HG02588 (cell line): ENCODE measurements around the gene SLX4IP.
A peak's percentile ranks its signal among the peaks of the same experiment; 100 is the strongest.

Experiments used
- ATAC-seq: cut with Tn5 transposase; IDR thresholded peaks from one replicate; pipeline ENCODE4 v1.9.1; 2021; ENCODE audit warnings: mild to moderate bottlenecking, moderate library complexity; ENCODE audit not compliant: unreplicated experiment

The SLX4IP gene

GRCh38 chr20:10492065-10492464 lies 57.0 kb downstream of the SLX4IP start:
- no peak for ATAC-seq

GRCh38 chr20:10492844-10493243 lies 57.7 kb downstream of the SLX4IP start:
- ATAC-seq, result no peak

- no peak for ATAC-seq
These were observed 60.1 kb downstream of the SLX4IP start for GRCh38 chr20:10495173-10495572.

GRCh38 chr20:10496465-10496864 lies 61.4 kb downstream of the SLX4IP start:
- no peak for ATAC-seq

GRCh38 chr20:10497283-10497682 lies 62.2 kb downstream of the SLX4IP start:
- ATAC-seq, result no peak

GRCh38 chr20:10497791-10498190 lies 62.7 kb downstream of the SLX4IP start:
- no peak for ATAC-seq

GRCh38 chr20:10498200-10498599 lies 63.1 kb downstream of the SLX4IP start:
- no peak for ATAC-seq

GRCh38 chr20:10501402-10501801 lies 66.3 kb downstream of the SLX4IP start:
- ATAC-seq, result no peak

GRCh38 chr20:10502098-10502526 lies 67.0 kb downstream of the SLX4IP start:
- ATAC-seq, result no peak

- no peak for ATAC-seq
These were observed 69.5 kb downstream of the SLX4IP start for GRCh38 chr20:10504608-10504993.

GRCh38 chr20:10504994-10505730 lies 70.1 kb downstream of the SLX4IP start:
- no peak for ATAC-seq

GRCh38 chr20:10505827-10506226 lies 70.7 kb downstream of the SLX4IP start:
- no peak for ATAC-seq

- no peak for ATAC-seq
These were observed 71.9 kb downstream of the SLX4IP start for GRCh38 chr20:10507052-10507451.

- ATAC-seq, result no peak
These were observed 73.0 kb downstream of the SLX4IP start for GRCh38 chr20:10508060-10508459.

- no peak for ATAC-seq
These were observed 73.6 kb downstream of the SLX4IP start for GRCh38 chr20:10508468-10509251.

- ATAC-seq, result no peak
These were observed 74.3 kb downstream of the SLX4IP start for GRCh38 chr20:10509376-10509775.

- no peak for ATAC-seq
These were observed 75.1 kb downstream of the SLX4IP start for GRCh38 chr20:10510216-10510615.

GRCh38 chr20:10511170-10511508 lies 76.0 kb downstream of the SLX4IP start:
- ATAC-seq, result peak; percentile 10

GRCh38 chr20:10511509-10512251 lies 76.6 kb downstream of the SLX4IP start:
- ATAC-seq, result peak; percentile 99

GRCh38 chr20:10513061-10513460 lies 78.0 kb downstream of the SLX4IP start:
- ATAC-seq, result no peak

GRCh38 chr20:10513931-10514575 lies 78.9 kb downstream of the SLX4IP start:
- ATAC-seq, result no peak
